HepG2 (cell line): Measurements from ENCODE around the gene KRTDAP. TPM values are rescaled to one million over a fixed set of nuclear protein-coding genes. Genes with fewer than 3 reads are reported as not detected.

Source experiments
- GZF1 ChIP-seq: sonication (generic); formaldehyde crosslinking; IDR thresholded peaks from 2 replicates; pipeline ENCODE4 v1.5.1; 2020; ENCODE audit warnings: mild to moderate bottlenecking, missing genetic modification reagents
- HNRNPH1 ChIP-seq: fragments of 200-400 bp; formaldehyde crosslinking; optimal IDR thresholded peaks from 2 replicates; pipeline ENCODE3; 2017; ENCODE audit warnings: mild to moderate bottlenecking, low read depth, low read length
- NR2C2 ChIP-seq: sonication (generic); formaldehyde crosslinking; IDR thresholded peaks from 2 replicates; pipeline ENCODE4 v1.4.0; 2020; ENCODE audit warnings: missing genetic modification reagents, mild to moderate bottlenecking, moderate library complexity, borderline replicate concordance
- ONECUT2 ChIP-seq: sonication (generic); formaldehyde crosslinking; IDR thresholded peaks from 2 replicates; pipeline ENCODE4 v1.4.0; 2020; ENCODE audit warnings: missing genetic modification reagents
- PHF5A ChIP-seq: IDR thresholded peaks from one replicate; pipeline ENCODE4 v1.6.1; 2018; ENCODE audit warnings: low read depth, missing genetic modification reagents; ENCODE audit not compliant: unreplicated experiment
- PHF8 ChIP-seq: sonication (generic); formaldehyde crosslinking; IDR thresholded peaks from 2 replicates; pipeline ENCODE4 v1.5.0; 2020; ENCODE audit warnings: missing genetic modification reagents
- RARA ChIP-seq: IDR thresholded peaks from 2 replicates; pipeline ENCODE4 v1.6.1; 2016; ENCODE audit warnings: missing genetic modification reagents, missing compliant biosample characterization
- SIX1 ChIP-seq: sonication (generic); formaldehyde crosslinking; IDR thresholded peaks from 2 replicates; pipeline ENCODE4 v1.4.0; 2020; ENCODE audit warnings: missing genetic modification reagents, borderline replicate concordance
- SUZ12 ChIP-seq: fragments of 150-350 bp; IDR thresholded peaks from 2 replicates; pipeline ENCODE4 v1.6.1; 2014; ENCODE audit warnings: low read depth, low read length
- THAP11 ChIP-seq: IDR thresholded peaks from 2 replicates; pipeline ENCODE4 v1.6.1; 2016; ENCODE audit warnings: missing biosample characterization, missing genetic modification reagents
- ZNF343 ChIP-seq: sonication (generic); formaldehyde crosslinking; IDR thresholded peaks from 2 replicates; pipeline ENCODE4 v1.4.0; 2020; ENCODE audit warnings: mild to moderate bottlenecking, missing genetic modification reagents
- ZNF354B ChIP-seq: sonication (generic); formaldehyde crosslinking; IDR thresholded peaks from 2 replicates; pipeline ENCODE4 v1.8.0; 2022; ENCODE audit warnings: mild to moderate bottlenecking, missing genetic modification reagents
- ZNF496 ChIP-seq: sonication (generic); formaldehyde crosslinking; IDR thresholded peaks from 2 replicates; pipeline ENCODE4 v1.8.1; 2023; ENCODE audit warnings: mild to moderate bottlenecking, moderate library complexity, missing genetic modification reagents; ENCODE audit not compliant: insufficient replicate concordance
- polyA plus RNA-seq, 8 experiments: library from polyadenylated mRNA; depleted of rRNA in 3 of 8; stranded (reverse) in 7 of 8; unstranded in 1 of 8; fragments of >200 nt; fragmentation: Illumina TruSeq in 4 of 8; extraction: Trizol in 4 of 8; gene quantifications; 2 replicates each; pipeline versions ENCODE4 v1.2.1 to v1.2.3, GENCODE V29; 2011 to 2016; ENCODE audit warnings: low read depth in 4 of 8, missing spikeins in 1 of 8, mixed read lengths in 1 of 8; ENCODE audit not compliant: insufficient read depth in 1 of 8
- total RNA-seq, 5 experiments: library from RNA; depleted of rRNA; stranded (reverse); fragments of >200 nt; fragmentation: Illumina TruSeq; extraction: Trizol; gene quantifications; 2 replicates each; pipeline ENCODE4 v1.2.3, GENCODE V29; 2016; ENCODE audit warnings: low read depth in 1 of 5
- TF ChIP-seq, protein P1 (sequence below): sonication (generic); formaldehyde crosslinking; IDR thresholded peaks from 2 replicates; pipeline ENCODE4 v1.4.0; 2020; ENCODE audit warnings: missing genetic modification reagents
- TF ChIP-seq, protein P2 (sequence below): fragments of 450-650 bp; IDR thresholded peaks from 2 replicates; pipeline ENCODE4 v1.6.1; 2016
- TF ChIP-seq, protein P3 (sequence below): sonication (generic); formaldehyde crosslinking; IDR thresholded peaks from 2 replicates; pipeline ENCODE4 v1.4.0; 2020; ENCODE audit warnings: mild to moderate bottlenecking, missing genetic modification reagents, borderline replicate concordance
- TF ChIP-seq, protein P4 (sequence below): sonication (generic); formaldehyde crosslinking; IDR thresholded peaks from 2 replicates; pipeline ENCODE4 v1.8.1; 2022; ENCODE audit warnings: low read depth, mild to moderate bottlenecking, missing genetic modification reagents
- TF ChIP-seq, protein P5 (sequence below): sonication (generic); formaldehyde crosslinking; IDR thresholded peaks from 2 replicates; pipeline ENCODE4 v1.4.0; 2020; ENCODE audit warnings: missing genetic modification reagents, low read depth, mild to moderate bottlenecking, borderline replicate concordance
- TF ChIP-seq, protein P6 (sequence below): sonication (generic); formaldehyde crosslinking; IDR thresholded peaks from 2 replicates; pipeline ENCODE4 v1.5.0; 2020; ENCODE audit warnings: missing genetic modification reagents, mild to moderate bottlenecking, borderline replicate concordance

Gene KRTDAP
- total and polyA plus RNA-seq, 2 of the 13 experiments (the other 11 are each of a cell fraction or from before 2014, with no cell fraction given): 0.86 to 1.5 TPM

DNA sequence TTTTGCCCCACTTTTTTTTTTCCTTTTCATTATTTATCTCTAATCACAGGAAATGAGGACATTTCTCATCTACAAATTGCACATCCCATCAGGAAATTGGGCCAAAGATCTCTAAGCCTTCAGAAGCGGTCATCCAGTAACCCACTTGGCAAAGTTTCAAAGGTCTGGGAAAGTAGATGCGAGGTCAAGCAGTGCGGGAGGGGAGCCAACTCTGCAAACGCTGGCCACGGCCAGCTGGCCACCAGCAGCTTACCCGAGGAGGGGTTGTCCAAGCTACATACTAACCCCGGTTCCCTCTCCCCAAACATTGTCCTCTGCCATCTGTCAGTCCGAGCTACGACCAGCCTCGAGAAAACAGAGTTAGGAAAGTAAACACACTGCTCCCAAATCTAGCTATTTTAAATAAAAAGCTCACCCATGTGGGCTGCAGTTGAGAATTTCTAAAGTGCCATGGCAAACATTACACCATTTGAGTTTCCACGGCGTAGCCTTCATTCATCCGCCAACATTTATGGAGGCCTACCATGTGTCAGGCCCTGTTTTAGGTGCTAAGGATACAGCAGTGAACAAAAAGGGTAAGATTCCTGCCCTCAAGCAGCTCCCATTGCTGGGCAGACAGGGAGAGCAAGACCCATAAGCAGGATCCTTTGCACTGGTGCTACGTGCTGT lies 30.7 kb downstream of the KRTDAP start (continued):
- TF ChIP-seq, protein P1, sequence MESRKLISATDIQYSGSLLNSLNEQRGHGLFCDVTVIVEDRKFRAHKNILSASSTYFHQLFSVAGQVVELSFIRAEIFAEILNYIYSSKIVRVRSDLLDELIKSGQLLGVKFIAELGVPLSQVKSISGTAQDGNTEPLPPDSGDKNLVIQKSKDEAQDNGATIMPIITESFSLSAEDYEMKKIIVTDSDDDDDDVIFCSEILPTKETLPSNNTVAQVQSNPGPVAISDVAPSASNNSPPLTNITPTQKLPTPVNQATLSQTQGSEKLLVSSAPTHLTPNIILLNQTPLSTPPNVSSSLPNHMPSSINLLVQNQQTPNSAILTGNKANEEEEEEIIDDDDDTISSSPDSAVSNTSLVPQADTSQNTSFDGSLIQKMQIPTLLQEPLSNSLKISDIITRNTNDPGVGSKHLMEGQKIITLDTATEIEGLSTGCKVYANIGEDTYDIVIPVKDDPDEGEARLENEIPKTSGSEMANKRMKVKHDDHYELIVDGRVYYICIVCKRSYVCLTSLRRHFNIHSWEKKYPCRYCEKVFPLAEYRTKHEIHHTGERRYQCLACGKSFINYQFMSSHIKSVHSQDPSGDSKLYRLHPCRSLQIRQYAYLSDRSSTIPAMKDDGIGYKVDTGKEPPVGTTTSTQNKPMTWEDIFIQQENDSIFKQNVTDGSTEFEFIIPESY (CRISPR knock-in tag): no peak
- TF ChIP-seq ONECUT2 (no peak), HNRNPH1 (no peak), PHF8 (CRISPR knock-in tag) (no peak), THAP11 (CRISPR knock-in tag) (no peak), ZNF354B (CRISPR knock-in tag) (no peak), ZNF496 (no peak), RARA (CRISPR knock-in tag) (peak; percentile 82), SUZ12 (no peak), SIX1 (no peak), NR2C2 (CRISPR knock-in tag) (peak; percentile 33; the same call in 1 of the 2 replicates), ZNF343 (CRISPR knock-in tag) (no peak), GZF1 (CRISPR knock-in tag) (no peak), PHF5A (CRISPR knock-in tag) (no peak)
- TF ChIP-seq, protein P2, sequence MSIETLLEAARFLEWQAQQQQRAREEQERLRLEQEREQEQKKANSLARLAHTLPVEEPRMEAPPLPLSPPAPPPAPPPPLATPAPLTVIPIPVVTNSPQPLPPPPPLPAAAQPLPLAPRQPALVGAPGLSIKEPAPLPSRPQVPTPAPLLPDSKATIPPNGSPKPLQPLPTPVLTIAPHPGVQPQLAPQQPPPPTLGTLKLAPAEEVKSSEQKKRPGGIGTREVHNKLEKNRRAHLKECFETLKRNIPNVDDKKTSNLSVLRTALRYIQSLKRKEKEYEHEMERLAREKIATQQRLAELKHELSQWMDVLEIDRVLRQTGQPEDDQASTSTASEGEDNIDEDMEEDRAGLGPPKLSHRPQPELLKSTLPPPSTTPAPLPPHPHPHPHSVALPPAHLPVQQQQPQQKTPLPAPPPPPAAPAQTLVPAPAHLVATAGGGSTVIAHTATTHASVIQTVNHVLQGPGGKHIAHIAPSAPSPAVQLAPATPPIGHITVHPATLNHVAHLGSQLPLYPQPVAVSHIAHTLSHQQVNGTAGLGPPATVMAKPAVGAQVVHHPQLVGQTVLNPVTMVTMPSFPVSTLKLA: no peak
- TF ChIP-seq, protein P3, sequence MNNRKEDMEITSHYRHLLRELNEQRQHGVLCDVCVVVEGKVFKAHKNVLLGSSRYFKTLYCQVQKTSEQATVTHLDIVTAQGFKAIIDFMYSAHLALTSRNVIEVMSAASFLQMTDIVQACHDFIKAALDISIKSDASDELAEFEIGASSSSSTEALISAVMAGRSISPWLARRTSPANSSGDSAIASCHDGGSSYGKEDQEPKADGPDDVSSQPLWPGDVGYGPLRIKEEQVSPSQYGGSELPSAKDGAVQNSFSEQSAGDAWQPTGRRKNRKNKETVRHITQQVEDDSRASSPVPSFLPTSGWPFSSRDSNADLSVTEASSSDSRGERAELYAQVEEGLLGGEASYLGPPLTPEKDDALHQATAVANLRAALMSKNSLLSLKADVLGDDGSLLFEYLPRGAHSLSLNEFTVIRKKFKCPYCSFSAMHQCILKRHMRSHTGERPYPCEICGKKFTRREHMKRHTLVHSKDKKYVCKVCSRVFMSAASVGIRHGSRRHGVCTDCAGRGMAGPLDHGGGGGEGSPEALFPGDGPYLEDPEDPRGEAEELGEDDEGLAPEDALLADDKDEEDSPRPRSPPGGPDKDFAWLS (CRISPR knock-in tag): no peak
- TF ChIP-seq, protein P4, sequence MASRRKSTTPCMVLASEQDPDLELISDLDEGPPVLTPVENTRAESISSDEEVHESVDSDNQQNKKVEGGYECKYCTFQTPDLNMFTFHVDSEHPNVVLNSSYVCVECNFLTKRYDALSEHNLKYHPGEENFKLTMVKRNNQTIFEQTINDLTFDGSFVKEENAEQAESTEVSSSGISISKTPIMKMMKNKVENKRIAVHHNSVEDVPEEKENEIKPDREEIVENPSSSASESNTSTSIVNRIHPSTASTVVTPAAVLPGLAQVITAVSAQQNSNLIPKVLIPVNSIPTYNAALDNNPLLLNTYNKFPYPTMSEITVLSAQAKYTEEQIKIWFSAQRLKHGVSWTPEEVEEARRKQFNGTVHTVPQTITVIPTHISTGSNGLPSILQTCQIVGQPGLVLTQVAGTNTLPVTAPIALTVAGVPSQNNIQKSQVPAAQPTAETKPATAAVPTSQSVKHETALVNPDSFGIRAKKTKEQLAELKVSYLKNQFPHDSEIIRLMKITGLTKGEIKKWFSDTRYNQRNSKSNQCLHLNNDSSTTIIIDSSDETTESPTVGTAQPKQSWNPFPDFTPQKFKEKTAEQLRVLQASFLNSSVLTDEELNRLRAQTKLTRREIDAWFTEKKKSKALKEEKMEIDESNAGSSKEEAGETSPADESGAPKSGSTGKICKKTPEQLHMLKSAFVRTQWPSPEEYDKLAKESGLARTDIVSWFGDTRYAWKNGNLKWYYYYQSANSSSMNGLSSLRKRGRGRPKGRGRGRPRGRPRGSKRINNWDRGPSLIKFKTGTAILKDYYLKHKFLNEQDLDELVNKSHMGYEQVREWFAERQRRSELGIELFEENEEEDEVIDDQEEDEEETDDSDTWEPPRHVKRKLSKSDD (CRISPR knock-in tag): no peak
- TF ChIP-seq, protein P5, sequence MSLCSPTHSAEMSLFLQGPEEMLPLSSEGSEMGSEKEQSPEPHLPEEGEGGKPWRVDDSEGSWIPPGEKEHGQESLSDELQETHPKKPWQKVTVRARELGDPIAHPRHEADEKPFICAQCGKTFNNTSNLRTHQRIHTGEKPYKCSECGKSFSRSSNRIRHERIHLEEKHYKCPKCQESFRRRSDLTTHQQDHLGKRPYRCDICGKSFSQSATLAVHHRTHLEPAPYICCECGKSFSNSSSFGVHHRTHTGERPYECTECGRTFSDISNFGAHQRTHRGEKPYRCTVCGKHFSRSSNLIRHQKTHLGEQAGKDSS (CRISPR knock-in tag): no peak
- TF ChIP-seq, protein P6, sequence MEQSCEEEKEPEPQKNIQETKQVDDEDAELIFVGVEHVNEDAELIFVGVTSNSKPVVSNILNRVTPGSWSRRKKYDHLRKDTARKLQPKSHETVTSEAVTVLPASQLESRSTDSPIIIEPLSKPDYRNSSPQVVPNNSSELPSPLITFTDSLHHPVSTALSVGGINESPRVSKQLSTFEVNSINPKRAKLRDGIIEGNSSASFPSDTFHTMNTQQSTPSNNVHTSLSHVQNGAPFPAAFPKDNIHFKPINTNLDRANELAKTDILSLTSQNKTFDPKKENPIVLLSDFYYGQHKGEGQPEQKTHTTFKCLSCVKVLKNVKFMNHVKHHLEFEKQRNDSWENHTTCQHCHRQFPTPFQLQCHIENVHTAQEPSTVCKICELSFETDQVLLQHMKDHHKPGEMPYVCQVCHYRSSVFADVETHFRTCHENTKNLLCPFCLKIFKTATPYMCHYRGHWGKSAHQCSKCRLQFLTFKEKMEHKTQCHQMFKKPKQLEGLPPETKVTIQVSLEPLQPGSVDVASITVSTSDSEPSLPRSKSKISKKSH (CRISPR knock-in tag): no peak
